Choroid plexus epithelial cell (primary cell): ENCODE measurements around the gene ACKR2.

ENCODE experiments used
- DNase-seq: peaks from one replicate; pipeline ENCODE4 v3.0.0-alpha.2; 2010; ENCODE audit warnings: low read depth
- H3K4me3 ChIP-seq: 2 replicates; pipeline ENCODE4 v1.5.1; 2011; ENCODE audit warnings: low read depth, mild to moderate bottlenecking, control low read depth, low read length, moderate library complexity
- CTCF ChIP-seq: conservative IDR thresholded peaks from 2 replicates; pipeline ENCODE4 v1.5.1; 2011; ENCODE audit warnings: low read depth, mild to moderate bottlenecking, control low read depth, inconsistent platforms, low read length, moderate library complexity

The ACKR2 gene

GRCh38 chr3:42801048-42801620 lies 8.1 kb upstream of the ACKR2 start:
- DNase-seq = no peak
- TF ChIP-seq CTCF = no peak
- no peak overlapping the region for H3K4me3 ChIP-seq

DNA sequence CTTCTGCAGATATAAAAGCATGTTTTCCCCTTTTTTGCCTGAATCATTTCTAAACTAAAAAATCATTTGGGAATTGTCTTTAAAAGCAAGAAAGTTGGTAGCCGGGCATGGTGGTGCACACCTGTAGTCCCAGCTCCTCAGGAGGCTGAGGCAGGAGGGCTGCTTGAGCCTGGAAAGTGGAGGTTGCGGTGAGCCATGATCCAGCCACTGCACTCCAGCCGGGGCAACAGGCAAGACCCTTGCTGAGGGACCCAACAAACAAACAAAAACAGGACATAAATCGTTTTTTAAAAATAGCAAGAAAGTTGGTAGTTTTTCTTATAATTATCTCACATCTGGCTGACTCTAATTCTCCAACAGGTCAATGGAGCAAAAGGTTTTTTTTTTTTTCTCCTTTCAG lies 7.5 kb upstream of the ACKR2 start:
- no peak overlapping the region for H3K4me3 ChIP-seq
- DNase-seq = no peak
- TF ChIP-seq CTCF = no peak

- no peak for DNase-seq
- peak overlapping the region; percentile 87 for H3K4me3 ChIP-seq
- TF ChIP-seq CTCF = no peak
Measured at GRCh38 chr3:42802876-42803413, 6.3 kb upstream of the ACKR2 start.

DNA sequence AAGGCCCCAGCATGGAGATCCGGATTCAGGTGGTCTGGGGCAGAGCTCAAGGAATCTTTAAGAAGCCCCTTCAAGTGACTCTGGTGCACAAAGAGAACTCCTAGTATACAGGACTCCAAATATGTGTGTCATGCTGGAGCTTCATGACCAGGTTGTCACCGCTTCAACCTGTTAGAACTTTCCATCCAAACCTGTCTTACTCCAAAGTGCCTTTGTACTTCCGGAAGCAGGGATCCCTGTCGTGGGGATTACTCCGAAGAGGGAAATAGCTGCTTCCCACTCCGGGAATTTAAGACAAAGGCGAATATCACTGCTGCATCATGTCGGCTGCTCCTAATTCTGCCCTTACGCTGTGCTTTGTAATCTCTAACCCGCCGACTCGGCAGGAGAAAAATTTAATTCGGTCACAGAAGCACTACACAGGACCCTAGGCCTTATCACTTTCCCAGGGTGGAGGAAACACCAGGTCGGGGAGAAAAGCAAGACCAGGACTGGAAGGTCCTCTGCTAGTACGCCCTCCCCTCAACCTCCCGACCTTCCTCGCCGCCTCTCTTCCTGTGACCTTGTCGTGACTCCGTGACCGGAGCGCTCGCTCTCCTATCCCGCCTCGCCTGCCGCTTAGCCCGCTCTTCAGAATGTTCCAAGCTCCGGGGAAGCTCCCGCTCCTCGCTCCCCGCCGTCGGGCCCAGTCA lies 5.7 kb upstream of the ACKR2 start:
- no peak for TF ChIP-seq CTCF
- H3K4me3 ChIP-seq = peak overlapping the region; percentile 87
- peak; percentile 28 for DNase-seq

GRCh38 chr3:42804106-42804830 lies 5.0 kb upstream of the ACKR2 start, which contains the start of gene HIGD1A:
TSS of gene HIGD1A (minus strand) at chr3:42804490. CDS start at chr3:42794253, 10,237 bp downstream.
- DNase-seq = peak; percentile 96
- no peak for TF ChIP-seq CTCF

GRCh38 chr3:42804831-42805132 lies 4.5 kb upstream of the ACKR2 start:
- no peak for TF ChIP-seq CTCF
- H3K4me3 ChIP-seq = peak overlapping the region; percentile 87
- DNase-seq = peak; percentile 23

More at GRCh38 chr3:42804106-42804830, 5.0 kb upstream of the ACKR2 start, which contains the start of gene HIGD1A:
- H3K4me3 ChIP-seq = peak within 1 kb of the TSS; percentile 87
